ENCODE results near the gene BARX2. TPM values are rescaled to one million over a fixed set of nuclear protein-coding genes. Genes with fewer than 3 reads are reported as not detected.

BARX2 gene
- total and polyA plus RNA-seq, 2 of the 4 experiments (the other 2 are of a cell fraction), result not detected

- Histone ChIP-seq H3K4me3 (ENCODE audit: insufficient read depth, low read depth, low read length) (no peak overlapping the region), H3K27ac (ENCODE audit: insufficient read depth, low read length) (no peak overlapping the region), H2BK15ac (ENCODE audit: low read depth, low read length) (no peak overlapping the region), H3K9ac (ENCODE audit: low read depth, low read length) (no peak overlapping the region), H3K18ac (ENCODE audit: low read depth, low read length) (no peak overlapping the region), H2BK5ac (ENCODE audit: low read depth, low read length, poor library complexity, severe bottlenecking) (no peak overlapping the region), H4K8ac (ENCODE audit: low read depth in 2 of 2, low read length in 2 of 2) (no peak overlapping the region), H3K27me3 (ENCODE audit: control insufficient read depth, insufficient read depth, low read length) (no peaks in the 10 kb centered on the region), H4K20me1 (ENCODE audit: insufficient read depth, low read length) (no peaks in the 10 kb centered on the region), H2AFZ (replicated peaks; ENCODE audit: low read length, poor library complexity) (no peak overlapping the region), H3K4me1 (ENCODE audit: control insufficient read depth, insufficient read depth, low read length) (no peaks in the 10 kb centered on the region), H3K4ac (ENCODE audit: low read depth, low read length) (no peak overlapping the region), H3K79me1 (ENCODE audit: low read depth in 1 of 2, low read length in 2 of 2) (no peaks in the 10 kb centered on the region), H2AK5ac (ENCODE audit: low read depth, low read length) (no peak overlapping the region), H2BK120ac (ENCODE audit: low read depth, low read length) (no peak overlapping the region), H3K14ac (replicated peaks; ENCODE audit: low read depth, low read length) (no peak overlapping the region), H3K4me2 (ENCODE audit: low read depth, low read length) (no peak overlapping the region), H3K23ac (ENCODE audit: low read depth, low read length) (no peak overlapping the region), H4K5ac (ENCODE audit: low read depth, low read length) (no peak overlapping the region), H4K91ac (ENCODE audit: insufficient read depth, low read depth, low read length) (no peak overlapping the region), H3K9me3 (ENCODE audit: control insufficient read depth, insufficient read depth, low read length) (no peaks in the 10 kb centered on the region; the same call in 1 of the 2 replicates), H3K9me1 (ENCODE audit: insufficient read depth, low read length) (no peaks in the 10 kb centered on the region), H2AK9ac (replicated peaks; ENCODE audit: low read depth, low read length, poor library complexity) (no peak overlapping the region), H3K36me3 (ENCODE audit: control insufficient read depth, insufficient read depth, low read length) (no peaks in the 10 kb centered on the region), H3K56ac (ENCODE audit: extremely low read depth, insufficient read depth, low read length) (no peak overlapping the region), H2BK20ac (ENCODE audit: low read depth, low read length) (no peak overlapping the region)
- ATAC-seq (ENCODE audit: low read depth) (no peak), DNase-seq (no peak)
- 100% methylated on average over 1 of the region's 3 CpGs; no CpG with 5 or more reads in 1 of the 2 experiments for WGBS, 2 experiments (ENCODE audit: extremely low coverage in 2 of 2, insufficient read length in 1 of 2)
- intact Hi-C loops (cut with micrococcal nuclease) (no loop called here), dilution Hi-C loops (cut with HindIII; ENCODE audit: low sequenced_read_pairs, unreplicated experiment) (no loop called here), in situ Hi-C loops (cut with MboI; ENCODE audit: low sequenced_read_pairs) (no loop called here)
- CTCF ChIA-PET, result no interaction called here
- no TSS peak for BruUV-seq (replicated peaks)
- POLR2A ChIA-PET (ENCODE audit: unreplicated experiment), result no interaction called here
- no peak for TF ChIP-seq MAFK (IDR thresholded peaks at IDR 0.05; ENCODE audit: low read depth, low read length)
- TF ChIP-seq MAZ (IDR thresholded peaks at IDR 0.05; ENCODE audit: borderline replicate concordance, low read depth, low read length), result no peak
- no peak for TF ChIP-seq MXI1 (IDR thresholded peaks at IDR 0.05; ENCODE audit: borderline replicate concordance, low read depth, low read length)
- no peak for TF ChIP-seq RAD21 (IDR thresholded peaks at IDR 0.05; ENCODE audit: low read length)
- no peak for TF ChIP-seq RCOR1 (IDR thresholded peaks at IDR 0.05; ENCODE audit: insufficient replicate concordance, low read length)
- TF ChIP-seq ELK1 (IDR thresholded peaks at IDR 0.05; ENCODE audit: borderline replicate concordance, low read depth, low read length), result no peak
- no peak for TF ChIP-seq CEBPB (IDR thresholded peaks at IDR 0.05; ENCODE audit: low read depth, low read length)
- no peak for TF ChIP-seq BHLHE40 (IDR thresholded peaks at IDR 0.05; ENCODE audit: low read depth, low read length)
- no peak for TF ChIP-seq SMC3 (IDR thresholded peaks at IDR 0.05; ENCODE audit: low read depth, low read length)
- no peak for TF ChIP-seq RFX5 (IDR thresholded peaks at IDR 0.05; ENCODE audit: low read depth, low read length)
- no peak for TF ChIP-seq NFE2L2 (IDR thresholded peaks at IDR 0.05; ENCODE audit: low read depth, low read length)
- no peak for TF ChIP-seq FOS (IDR thresholded peaks at IDR 0.05; ENCODE audit: low read depth, low read length)
- no peak for TF ChIP-seq USF2 (IDR thresholded peaks at IDR 0.05; ENCODE audit: low read depth, low read length)
- no peak for TF ChIP-seq CTCF (conservative IDR thresholded peaks at IDR 0.05; ENCODE audit: low read depth, low read length)
- no peak for TF ChIP-seq POLR2A (IDR thresholded peaks at IDR 0.05; ENCODE audit: low read depth, low read length)
- TF ChIP-seq CHD1 (IDR thresholded peaks at IDR 0.05; ENCODE audit: low read depth, low read length), result no peak
These were observed 50.4 kb downstream of the BARX2 start for GRCh38 chr11:129426038-129426437.

Measured in IMR-90 (cell line).